CD14-positive monocyte (primary cell): Measurements from ENCODE around the gene DENND4C. TPM values are rescaled to one million over a fixed set of nuclear protein-coding genes. Genes with fewer than 3 reads are reported as not detected.

Experiments used
- DNase-seq, 3 donors: peaks; one replicate each; pipeline ENCODE4 v3.0.0-alpha.2; 2011 to 2022
- H2AFZ ChIP-seq: 2 replicates; pipeline ENCODE4 v1.6.0; 2012; ENCODE audit warnings: mild to moderate bottlenecking, low read depth, low read length, inconsistent platforms; ENCODE audit not compliant: insufficient read depth, poor library complexity, severe bottlenecking
- H3K27ac ChIP-seq, 2 donors: 1 replicate in 1 of 2; 2 replicates in 1 of 2; pipeline ENCODE4 v1.5.1; 2012 to 2013; ENCODE audit warnings: low read length in 2 of 2, control low read depth in 1 of 2, inconsistent platforms in 1 of 2, low read depth in 1 of 2, mild to moderate bottlenecking in 1 of 2
- H3K27me3 ChIP-seq, 2 donors: one replicate each; pipeline versions ENCODE4 v1.6.0 to v1.6.1; 2011 to 2013; ENCODE audit warnings: low read length in 2 of 2; ENCODE audit not compliant: control insufficient read depth in 2 of 2, insufficient read depth in 2 of 2
- H3K36me3 ChIP-seq, 2 donors: replicated peaks in 1 of 2; 1 replicate in 1 of 2; 2 replicates in 1 of 2; pipeline versions ENCODE4 v1.5.1 to v1.6.1; 2012 to 2013; ENCODE audit warnings: low read length in 2 of 2, control low read depth in 1 of 2, inconsistent platforms in 1 of 2, mild to moderate bottlenecking in 1 of 2; ENCODE audit not compliant: insufficient read depth in 2 of 2, control insufficient read depth in 1 of 2
- H3K4me1 ChIP-seq, 2 donors: 1 replicate in 1 of 2; 2 replicates in 1 of 2; pipeline versions ENCODE4 v1.5.1 to v1.6.1; 2012 to 2013; ENCODE audit warnings: low read length in 2 of 2, control low read depth in 1 of 2, inconsistent platforms in 1 of 2, mild to moderate bottlenecking in 1 of 2, moderate library complexity in 1 of 2; ENCODE audit not compliant: insufficient read depth in 2 of 2, control insufficient read depth in 1 of 2
- H3K4me2 ChIP-seq: replicated peaks from 2 replicates; pipeline ENCODE3; 2012; ENCODE audit warnings: low read length, moderate library complexity, mild to moderate bottlenecking; ENCODE audit not compliant: poor library complexity, severe bottlenecking; ENCODE audit errors: extremely low read depth
- H3K4me3 ChIP-seq, 3 experiments: fragments of 200-600 bp in 1 of 3; sonication (generic) in 1 of 3; replicated peaks in 1 of 3; 1 replicate in 2 of 3; 2 replicates in 1 of 3; pipeline ENCODE4 v1.5.1; 2011 to 2013; ENCODE audit warnings: low read length in 3 of 3, mild to moderate bottlenecking in 3 of 3, control low read depth in 2 of 3, low read depth in 2 of 3, inconsistent platforms in 1 of 3, moderate library complexity in 1 of 3
- H3K79me2 ChIP-seq: 2 replicates; pipeline ENCODE4 v1.6.0; 2012; ENCODE audit warnings: mild to moderate bottlenecking, control low read depth, inconsistent platforms, low read length, moderate library complexity; ENCODE audit not compliant: insufficient read depth
- H3K9ac ChIP-seq: 2 replicates; pipeline ENCODE4 v1.6.0; 2017; ENCODE audit warnings: low read length, mild to moderate bottlenecking; ENCODE audit not compliant: insufficient read depth, poor library complexity, severe bottlenecking
- H3K9me3 ChIP-seq, 2 donors: replicated peaks in 1 of 2; 1 replicate in 1 of 2; 2 replicates in 1 of 2; pipeline versions ENCODE4 v1.5.1 to v1.6.1; 2012 to 2013; ENCODE audit warnings: low read length in 2 of 2, control low read depth in 1 of 2; ENCODE audit not compliant: control insufficient read depth in 1 of 2, insufficient read depth in 1 of 2
- H4K20me1 ChIP-seq: 2 replicates; pipeline ENCODE4 v1.6.0; 2012; ENCODE audit warnings: mild to moderate bottlenecking, low read length, control low read depth, moderate library complexity; ENCODE audit not compliant: insufficient read depth
- H3K27ac Mint-ChIP-seq, 7 donors: one replicate each; pipeline ENCODE4 v1.8.0; 2020; ENCODE audit warnings: mild to moderate bottlenecking in 7 of 7, mixed read lengths in 7 of 7, moderate library complexity in 6 of 7, inconsistent platforms in 2 of 7
- H3K27me3 Mint-ChIP-seq, 3 donors: one replicate each; pipeline ENCODE4 v1.8.0; 2021 to 2022; ENCODE audit warnings: low read depth in 3 of 3, mild to moderate bottlenecking in 3 of 3, mixed read lengths in 3 of 3, moderate library complexity in 3 of 3, inconsistent platforms in 1 of 3
- H3K36me3 Mint-ChIP-seq, 2 donors: one replicate each; pipeline ENCODE4 v1.8.0; 2020; ENCODE audit warnings: mixed read lengths in 2 of 2, inconsistent platforms in 1 of 2, mild to moderate bottlenecking in 1 of 2
- H3K4me1 Mint-ChIP-seq: one replicate; pipeline ENCODE4 v1.8.0; 2020; ENCODE audit warnings: mild to moderate bottlenecking, mixed read lengths
- H3K4me3 Mint-ChIP-seq, 2 donors: one replicate each; pipeline ENCODE4 v1.8.0; 2020; ENCODE audit warnings: mild to moderate bottlenecking in 2 of 2, mixed read lengths in 2 of 2, moderate library complexity in 1 of 2
- H3K9me3 Mint-ChIP-seq, 7 donors: one replicate each; pipeline ENCODE4 v1.8.0; 2020 to 2022; ENCODE audit warnings: mixed read lengths in 7 of 7, mild to moderate bottlenecking in 6 of 7, moderate library complexity in 6 of 7, inconsistent platforms in 2 of 7
- WGBS: methylation state at CpG from one replicate; pipeline ENCODE4 v1.1.5; 2013; ENCODE audit warnings: missing lambda C conversion rate; ENCODE audit not compliant: insufficient coverage; 5-methylcytosine and 5-hydroxymethylcytosine counted together
- intact Hi-C, 2 donors: fragments of 100-400 bp; cut with micrococcal nuclease; formaldehyde crosslinking; loops; one replicate each; pipeline versions ENCODE4 v1.15.0 to v1.15.1; 2023
- polyA plus RNA-seq, 3 donors: library from polyadenylated mRNA; depleted of rRNA in 1 of 3; unstranded in 2 of 3; stranded (reverse) in 1 of 3; fragments of 300-500 nt in 2 of 3; fragments of >200 nt in 1 of 3; fragmentation: Illumina TruSeq in 2 of 3; gene quantifications; 1 replicate in 2 of 3; 2 replicates in 1 of 3; pipeline ENCODE4 v1.2.3, GENCODE V29; 2012 to 2021
- TF ChIP-seq, protein P1 (sequence below): fragments of 200-600 bp; IDR thresholded peaks from one replicate; pipeline ENCODE4 v1.8.0; 2022; ENCODE audit warnings: antibody characterized with exemption, mild to moderate bottlenecking

Gene DENND4C
- polyA plus RNA-seq, 3 donors, result 8.1 to 15.4 (median 12.7) TPM

DNA sequence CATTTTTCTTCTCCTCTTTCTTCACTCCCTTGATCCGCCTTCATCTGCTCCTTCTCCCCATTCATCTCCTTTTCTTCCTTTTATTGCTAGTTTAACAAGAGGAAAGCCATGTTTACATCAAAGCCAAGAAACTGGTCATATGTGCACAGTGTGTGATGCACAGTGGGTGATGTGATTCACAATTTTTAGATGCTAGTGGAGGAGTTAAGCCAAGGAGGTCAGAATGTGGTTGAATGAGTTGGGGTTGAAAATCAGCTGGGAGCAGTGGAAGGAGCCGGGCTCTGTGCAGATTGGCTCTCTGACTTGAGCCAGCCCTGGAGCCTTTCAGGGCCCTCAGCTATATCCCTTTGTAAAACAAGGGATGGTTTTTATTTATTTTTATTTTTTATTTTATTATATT lies 185.7 kb downstream of the DENND4C start:
- WGBS, result no CpG with 5 or more reads among the region's 2 CpGs
- no peaks in the 10 kb centered on the region for H3K4me1 Mint-ChIP-seq
- Histone ChIP-seq H3K9me3 (no peaks in the 10 kb centered on the region), H3K27me3 (no peaks in the 10 kb centered on the region), H3K9ac (no peak overlapping the region), H3K27ac (no peak overlapping the region), H4K20me1 (no peaks in the 10 kb centered on the region), H2AFZ (no peak overlapping the region), H3K79me2 (no peaks in the 10 kb centered on the region), H3K4me1 (no peaks in the 10 kb centered on the region), H3K4me2 (no peak overlapping the region), H3K36me3 (no peaks in the 10 kb centered on the region), H3K4me3 (no peak overlapping the region)
- H3K4me3 Mint-ChIP-seq, result no peak overlapping the region
- H3K27ac Mint-ChIP-seq, result no peak overlapping the region
- intact Hi-C loops, result no loop called here
- TF ChIP-seq, protein P1, sequence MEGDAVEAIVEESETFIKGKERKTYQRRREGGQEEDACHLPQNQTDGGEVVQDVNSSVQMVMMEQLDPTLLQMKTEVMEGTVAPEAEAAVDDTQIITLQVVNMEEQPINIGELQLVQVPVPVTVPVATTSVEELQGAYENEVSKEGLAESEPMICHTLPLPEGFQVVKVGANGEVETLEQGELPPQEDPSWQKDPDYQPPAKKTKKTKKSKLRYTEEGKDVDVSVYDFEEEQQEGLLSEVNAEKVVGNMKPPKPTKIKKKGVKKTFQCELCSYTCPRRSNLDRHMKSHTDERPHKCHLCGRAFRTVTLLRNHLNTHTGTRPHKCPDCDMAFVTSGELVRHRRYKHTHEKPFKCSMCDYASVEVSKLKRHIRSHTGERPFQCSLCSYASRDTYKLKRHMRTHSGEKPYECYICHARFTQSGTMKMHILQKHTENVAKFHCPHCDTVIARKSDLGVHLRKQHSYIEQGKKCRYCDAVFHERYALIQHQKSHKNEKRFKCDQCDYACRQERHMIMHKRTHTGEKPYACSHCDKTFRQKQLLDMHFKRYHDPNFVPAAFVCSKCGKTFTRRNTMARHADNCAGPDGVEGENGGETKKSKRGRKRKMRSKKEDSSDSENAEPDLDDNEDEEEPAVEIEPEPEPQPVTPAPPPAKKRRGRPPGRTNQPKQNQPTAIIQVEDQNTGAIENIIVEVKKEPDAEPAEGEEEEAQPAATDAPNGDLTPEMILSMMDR, result no peak
- no peaks in the 10 kb centered on the region for H3K36me3 Mint-ChIP-seq
- no peak for DNase-seq
- peaks cover 0 to 11% (median 4%) of the 10 kb centered on the region in 7 donors for H3K9me3 Mint-ChIP-seq
- H3K27me3 Mint-ChIP-seq, result no peaks in the 10 kb centered on the region

DNA sequence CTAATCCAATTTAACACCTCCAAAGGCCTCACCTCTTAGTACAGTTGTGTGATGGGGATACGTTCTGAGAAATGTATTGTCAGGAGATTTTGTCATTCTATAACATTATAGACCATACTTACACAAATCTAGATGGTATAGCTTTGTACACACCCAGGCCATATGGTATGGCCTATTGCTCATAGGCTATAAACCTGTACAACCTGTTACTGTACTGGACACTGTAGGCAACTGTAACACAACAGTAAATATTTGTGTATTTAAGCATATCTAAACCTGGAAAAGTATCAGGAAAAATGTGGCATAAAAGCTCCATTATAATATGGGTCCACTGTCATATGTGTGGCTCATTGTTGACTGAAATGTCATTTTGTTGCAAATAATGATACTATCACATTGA lies 190.4 kb downstream of the DENND4C start:
- no peak overlapping the region for H3K4me3 ChIP-seq
- H2AFZ ChIP-seq, result no peak overlapping the region
- peaks cover 0 to 11% (median 4%) of the 10 kb centered on the region in 7 donors for H3K9me3 Mint-ChIP-seq
- H3K36me3 Mint-ChIP-seq, result peaks cover 2 to 8% of the 10 kb centered on the region in 2 donors
- no peaks in the 10 kb centered on the region for H4K20me1 ChIP-seq
- H3K27me3 ChIP-seq, result no peaks in the 10 kb centered on the region
- intact Hi-C loops, result no loop called here
- no peaks in the 10 kb centered on the region for H3K36me3 ChIP-seq
- WGBS, result no CpG with 5 or more reads among the region's 1 CpG
- no peak overlapping the region for H3K27ac Mint-ChIP-seq
- H3K4me3 Mint-ChIP-seq, result no peak overlapping the region
- no peaks in the 10 kb centered on the region for H3K9me3 ChIP-seq
- H3K79me2 ChIP-seq, result no peaks in the 10 kb centered on the region
- DNase-seq, result no peak
- TF ChIP-seq, protein P1, result no peak
- no peaks in the 10 kb centered on the region for H3K4me1 Mint-ChIP-seq
- H3K4me1 ChIP-seq, result no peaks in the 10 kb centered on the region
- H3K4me2 ChIP-seq, result no peak overlapping the region
- no peaks in the 10 kb centered on the region for H3K27me3 Mint-ChIP-seq
- no peak overlapping the region for H3K27ac ChIP-seq
- H3K9ac ChIP-seq, result no peak overlapping the region

Other genes with a start within 250 kb of the DENND4C start
- not detected for gene SAXO1, start 197.5 kb upstream of the DENND4C start, polyA plus RNA-seq
- gene RRAGA, start 181.3 kb upstream of the DENND4C start, polyA plus RNA-seq, result 100 to 1,000 TPM in 1 of 3 donors, 10 to 100 TPM in 2; 21.5 to 115 (median 93.9) TPM
- gene HAUS6, start 127.8 kb upstream of the DENND4C start, polyA plus RNA-seq, result 1 to 10 TPM; 1.3 to 4.1 (median 2.3) TPM
- 100 to 1,000 TPM in 1 of 3 donors, 10 to 100 TPM in 2; 72.1 to 490 (median 72.5) TPM for gene PLIN2, start 103.2 kb upstream of the DENND4C start, polyA plus RNA-seq
- gene RPS6, start 149.5 kb downstream of the DENND4C start, polyA plus RNA-seq, result 100 to 1,000 TPM; 786 to 947 (median 858) TPM
- under 1 TPM in 2 of 3 donors, not detected in 1; 0.17 to 0.21 TPM for gene ACER2, start 178.3 kb downstream of the DENND4C start, polyA plus RNA-seq